IMR-90 (cell line): ENCODE measurements around the gene GJA5. TPM values are rescaled to one million over a fixed set of nuclear protein-coding genes. Genes with fewer than 3 reads are reported as not detected.

Experiments used
- ATAC-seq: fragments of 200-7000 bp; cut with Tn5 transposase; 2 replicates; pipeline ENCODE4 v1.9.1; 2020; ENCODE audit warnings: low read depth, mild to moderate bottlenecking, moderate library complexity
- BruUV-seq: library from RNA; stranded (reverse); fragments of 400-500 nt; replicated peaks from 2 replicates; lab custom pipeline; 2021; lab: Mats Ljungman, UMichigan
- CTCF ChIA-PET: fragments of 300-600 bp; formaldehyde crosslinking; extraction: SDS; loops from one replicate; lab custom pipeline; 2021; ENCODE audit warnings: antibody characterized with exemption; lab: Yijun Ruan, JAX
- POLR2A ChIA-PET: fragments of 300-600 bp; sonication (Branson Sonifier 250); formaldehyde crosslinking; loops from one replicate; lab custom pipeline; 2022; ENCODE audit warnings: antibody characterized with exemption; ENCODE audit not compliant: unreplicated experiment; lab: Charles Lee
- DNase-seq: peaks from one replicate; pipeline ENCODE4 v3.0.0; 2013
- H2AFZ ChIP-seq: replicated peaks from 2 replicates; pipeline ENCODE3; 2013; ENCODE audit warnings: low read length, mild to moderate bottlenecking; ENCODE audit not compliant: poor library complexity
- H2AK5ac ChIP-seq: 2 replicates; pipeline ENCODE4 v1.6.1; 2013; ENCODE audit warnings: low read depth, low read length, inconsistent platforms
- H2AK9ac ChIP-seq: replicated peaks from 2 replicates; pipeline ENCODE3; 2013; ENCODE audit warnings: mild to moderate bottlenecking, low read depth, low read length, moderate library complexity; ENCODE audit not compliant: poor library complexity
- H2BK120ac ChIP-seq: 2 replicates; pipeline ENCODE4 v1.6.1; 2013; ENCODE audit warnings: low read depth, low read length, inconsistent platforms
- H2BK15ac ChIP-seq: 3 replicates; pipeline ENCODE4 v1.6.1; 2013; ENCODE audit warnings: low read depth, low read length, inconsistent platforms
- H2BK20ac ChIP-seq: 2 replicates; pipeline ENCODE4 v1.6.1; 2013; ENCODE audit warnings: low read depth, mild to moderate bottlenecking, inconsistent platforms, low read length, moderate library complexity
- H2BK5ac ChIP-seq: 2 replicates; pipeline ENCODE4 v1.6.1; 2013; ENCODE audit warnings: mild to moderate bottlenecking, low read depth, low read length, inconsistent platforms; ENCODE audit not compliant: poor library complexity, severe bottlenecking
- H3K14ac ChIP-seq: replicated peaks from 2 replicates; pipeline ENCODE4 v1.6.1; 2013; ENCODE audit warnings: low read depth, low read length, inconsistent platforms
- H3K18ac ChIP-seq: 2 replicates; pipeline ENCODE4 v1.6.1; 2013; ENCODE audit warnings: low read depth, low read length, control low read depth
- H3K23ac ChIP-seq: 2 replicates; pipeline ENCODE4 v1.6.1; 2013; ENCODE audit warnings: low read depth, low read length, inconsistent platforms
- H3K27ac ChIP-seq: 2 replicates; pipeline ENCODE4 v1.5.1; 2013; ENCODE audit warnings: mild to moderate bottlenecking, control low read depth, low read length; ENCODE audit not compliant: insufficient read depth
- H3K27me3 ChIP-seq: 2 replicates; pipeline ENCODE4 v1.6.1; 2013; ENCODE audit warnings: low read length; ENCODE audit not compliant: control insufficient read depth, insufficient read depth
- H3K36me3 ChIP-seq: 2 replicates; pipeline ENCODE4 v1.6.1; 2013; ENCODE audit warnings: low read length, mixed read lengths; ENCODE audit not compliant: control insufficient read depth, insufficient read depth
- H3K4ac ChIP-seq: 2 replicates; pipeline ENCODE4 v1.6.1; 2013; ENCODE audit warnings: low read depth, low read length, inconsistent platforms
- H3K4me1 ChIP-seq: 2 replicates; pipeline ENCODE4 v1.6.1; 2013; ENCODE audit warnings: low read length, mixed read lengths; ENCODE audit not compliant: control insufficient read depth, insufficient read depth
- H3K4me2 ChIP-seq: 2 replicates; pipeline ENCODE4 v1.6.1; 2013; ENCODE audit warnings: low read depth, mild to moderate bottlenecking, control low read depth, low read length, moderate library complexity
- H3K4me3 ChIP-seq: 2 replicates; pipeline ENCODE4 v1.5.1; 2013; ENCODE audit warnings: low read depth, mild to moderate bottlenecking, control low read depth, low read length, moderate library complexity; ENCODE audit not compliant: insufficient read depth
- H3K56ac ChIP-seq: 2 replicates; pipeline ENCODE4 v1.6.1; 2013; ENCODE audit warnings: low read length, inconsistent platforms; ENCODE audit not compliant: insufficient read depth; ENCODE audit errors: extremely low read depth
- H3K79me1 ChIP-seq, 2 experiments: 2 replicates each; pipeline ENCODE4 v1.6.1; 2013; ENCODE audit warnings: low read length in 2 of 2, inconsistent platforms in 1 of 2, low read depth in 1 of 2
- H3K9ac ChIP-seq: 2 replicates; pipeline ENCODE4 v1.6.1; 2013; ENCODE audit warnings: low read depth, low read length, control low read depth
- H3K9me1 ChIP-seq: 2 replicates; pipeline ENCODE4 v1.6.1; 2013; ENCODE audit warnings: low read length, inconsistent platforms; ENCODE audit not compliant: insufficient read depth
- H3K9me3 ChIP-seq: 2 replicates; pipeline ENCODE4 v1.6.1; 2013; ENCODE audit warnings: low read length; ENCODE audit not compliant: control insufficient read depth, insufficient read depth
- H4K20me1 ChIP-seq: 2 replicates; pipeline ENCODE4 v1.6.1; 2013; ENCODE audit warnings: low read length, inconsistent platforms; ENCODE audit not compliant: insufficient read depth
- H4K5ac ChIP-seq: 2 replicates; pipeline ENCODE4 v1.6.1; 2013; ENCODE audit warnings: mild to moderate bottlenecking, low read depth, low read length, control low read depth
- H4K8ac ChIP-seq, 2 experiments: 2 replicates each; pipeline ENCODE4 v1.6.1; 2013; ENCODE audit warnings: low read depth in 2 of 2, low read length in 2 of 2, control low read depth in 1 of 2, inconsistent platforms in 1 of 2
- H4K91ac ChIP-seq: 2 replicates; pipeline ENCODE4 v1.6.1; 2013; ENCODE audit warnings: low read depth, low read length, inconsistent platforms; ENCODE audit not compliant: insufficient read depth
- BHLHE40 ChIP-seq: fragments of 150-350 bp; IDR thresholded peaks from 2 replicates; pipeline ENCODE4 v1.6.1; 2016; ENCODE audit warnings: mild to moderate bottlenecking, low read depth, low read length
- CEBPB ChIP-seq: IDR thresholded peaks from 2 replicates; pipeline ENCODE4 v1.6.1; 2012; ENCODE audit warnings: low read depth, low read length, improper control_type of control experiment
- CHD1 ChIP-seq: IDR thresholded peaks from 2 replicates; pipeline ENCODE4 v1.6.1; 2012; ENCODE audit warnings: low read depth, low read length, improper control_type of control experiment
- CTCF ChIP-seq: conservative IDR thresholded peaks from 2 replicates; pipeline ENCODE4 v1.5.1; 2012; ENCODE audit warnings: mild to moderate bottlenecking, low read depth, low read length, improper control_type of control experiment
- ELK1 ChIP-seq: fragments of 150-350 bp; IDR thresholded peaks from 2 replicates; pipeline ENCODE4 v1.6.1; 2016; ENCODE audit warnings: low read depth, mild to moderate bottlenecking, low read length, moderate library complexity, borderline replicate concordance
- FOS ChIP-seq: fragments of 150-350 bp; IDR thresholded peaks from 2 replicates; pipeline ENCODE4 v1.6.1; 2016; ENCODE audit warnings: low read depth, low read length
- MAFK ChIP-seq: IDR thresholded peaks from 2 replicates; pipeline ENCODE4 v1.6.1; 2012; ENCODE audit warnings: low read depth, low read length, improper control_type of control experiment
- MAZ ChIP-seq: IDR thresholded peaks from 2 replicates; pipeline ENCODE4 v1.6.1; 2012; ENCODE audit warnings: low read depth, mild to moderate bottlenecking, low read length, improper control_type of control experiment, moderate library complexity, borderline replicate concordance
- MXI1 ChIP-seq: IDR thresholded peaks from 2 replicates; pipeline ENCODE4 v1.6.1; 2012; ENCODE audit warnings: low read depth, mild to moderate bottlenecking, low read length, moderate library complexity, borderline replicate concordance
- NFE2L2 ChIP-seq: fragments of 150-350 bp; IDR thresholded peaks from 2 replicates; pipeline ENCODE4 v1.6.1; 2016; ENCODE audit warnings: low read depth, mild to moderate bottlenecking, low read length
- POLR2A ChIP-seq: IDR thresholded peaks from 2 replicates; pipeline ENCODE4 v1.6.1; 2012; ENCODE audit warnings: mild to moderate bottlenecking, low read depth, low read length
- RAD21 ChIP-seq: IDR thresholded peaks from 2 replicates; pipeline ENCODE4 v1.6.1; 2012; ENCODE audit warnings: low read length, improper control_type of control experiment
- RCOR1 ChIP-seq: IDR thresholded peaks from 2 replicates; pipeline ENCODE4 v1.6.1; 2012; ENCODE audit warnings: mild to moderate bottlenecking, low read length, improper control_type of control experiment; ENCODE audit not compliant: insufficient replicate concordance
- RFX5 ChIP-seq: IDR thresholded peaks from 2 replicates; pipeline ENCODE4 v1.8.0; 2012; ENCODE audit warnings: low read depth, mild to moderate bottlenecking, low read length, moderate library complexity
- SMC3 ChIP-seq: fragments of 150-350 bp; IDR thresholded peaks from 2 replicates; pipeline ENCODE4 v1.6.1; 2016; ENCODE audit warnings: low read depth, mild to moderate bottlenecking, antibody characterized with exemption, low read length, moderate library complexity
- dilution Hi-C: fragments of 300-500 bp; cut with HindIII; formaldehyde crosslinking; loops from one replicate; pipeline ENCODE4 v1.14.3; 2018; ENCODE audit warnings: low sequenced_read_pairs; ENCODE audit not compliant: unreplicated experiment
- in situ Hi-C: fragments of 300-500 bp; cut with MboI; formaldehyde crosslinking; loops from 3 replicates; pipeline ENCODE4 v1.14.3; 2019; ENCODE audit warnings: low sequenced_read_pairs, inconsistent platforms, mixed read lengths
- intact Hi-C: fragments of 100-400 bp; cut with micrococcal nuclease; formaldehyde crosslinking; loops from 2 replicates; pipeline ENCODE4 v1.10.0; 2022
- polyA plus RNA-seq, 3 experiments: library from polyadenylated mRNA; depleted of rRNA; stranded (reverse); fragments of >200 nt; gene quantifications; 2 replicates each; pipeline ENCODE4 v1.2.3, GENCODE V29; 2012; ENCODE audit warnings: low replicate concordance in 1 of 3
- total RNA-seq: library from RNA; depleted of rRNA; stranded (reverse); fragments of >200 nt; gene quantifications from 2 replicates; pipeline ENCODE4 v1.2.3, GENCODE V29; 2012
- TF ChIP-seq, protein P1 (sequence below): fragments of 150-350 bp; IDR thresholded peaks from 2 replicates; pipeline ENCODE4 v1.6.1; 2017; ENCODE audit warnings: mild to moderate bottlenecking, antibody characterized with exemption, low read length, low read depth

GJA5 gene
- total and polyA plus RNA-seq, 2 of the 4 experiments (the other 2 are of a cell fraction) = not detected

DNA sequence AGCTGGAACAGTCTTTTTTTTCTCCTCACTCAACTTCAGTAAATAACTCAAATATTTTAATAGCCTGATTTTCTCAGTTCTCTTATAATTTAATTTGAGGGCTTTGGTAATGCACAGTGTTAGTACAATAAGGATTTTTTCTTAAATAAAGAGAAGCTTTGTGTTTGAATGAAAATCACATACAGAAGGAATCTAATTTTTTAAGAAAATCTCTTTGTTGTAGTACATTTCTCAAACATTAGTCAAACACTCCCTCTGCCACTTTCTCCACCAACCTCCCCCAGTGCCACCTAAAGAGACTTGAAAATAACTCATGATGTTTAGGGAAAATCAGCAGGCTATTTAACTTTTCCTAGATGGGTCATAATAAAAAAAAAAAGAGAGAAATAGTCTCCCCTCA, 47.8 kb downstream of the GJA5 start:
- Histone ChIP-seq H3K36me3 (no peaks in the 10 kb centered on the region), H3K4me3 (no peak overlapping the region), H3K23ac (no peak overlapping the region), H3K9me3 (no peaks in the 10 kb centered on the region), H2BK20ac (no peak overlapping the region), H2BK15ac (no peak overlapping the region), H3K4ac (no peak overlapping the region), H3K56ac (no peak overlapping the region), H3K27me3 (no peaks in the 10 kb centered on the region), H3K14ac (no peak overlapping the region), H4K8ac (no peak overlapping the region), H4K5ac (no peak overlapping the region), H3K18ac (no peak overlapping the region), H4K91ac (no peak overlapping the region), H2BK5ac (no peak overlapping the region), H3K9ac (no peak overlapping the region), H2BK120ac (no peak overlapping the region), H3K4me1 (no peaks in the 10 kb centered on the region), H4K20me1 (no peaks in the 10 kb centered on the region), H2AFZ (no peak overlapping the region), H3K27ac (no peak overlapping the region), H3K79me1 (no peaks in the 10 kb centered on the region), H3K4me2 (no peak overlapping the region), H3K9me1 (no peaks in the 10 kb centered on the region), H2AK9ac (no peak overlapping the region), H2AK5ac (no peak overlapping the region)
- dilution Hi-C loops = no loop called here
- ChIA-PET POLR2A (no interaction called here), CTCF (no interaction called here)
- intact Hi-C loops = no loop called here
- TF ChIP-seq CTCF (no peak), NFE2L2 (no peak), ELK1 (no peak), RAD21 (no peak), BHLHE40 (no peak), SMC3 (no peak), FOS (no peak), RCOR1 (no peak), CHD1 (no peak), CEBPB (no peak), MAZ (no peak), RFX5 (no peak), MXI1 (no peak), MAFK (no peak), POLR2A (no peak)
- TF ChIP-seq, protein P1, sequence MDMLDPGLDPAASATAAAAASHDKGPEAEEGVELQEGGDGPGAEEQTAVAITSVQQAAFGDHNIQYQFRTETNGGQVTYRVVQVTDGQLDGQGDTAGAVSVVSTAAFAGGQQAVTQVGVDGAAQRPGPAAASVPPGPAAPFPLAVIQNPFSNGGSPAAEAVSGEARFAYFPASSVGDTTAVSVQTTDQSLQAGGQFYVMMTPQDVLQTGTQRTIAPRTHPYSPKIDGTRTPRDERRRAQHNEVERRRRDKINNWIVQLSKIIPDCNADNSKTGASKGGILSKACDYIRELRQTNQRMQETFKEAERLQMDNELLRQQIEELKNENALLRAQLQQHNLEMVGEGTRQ = no peak
- ATAC-seq = no peak
- no peak for DNase-seq
- in situ Hi-C loops = no loop called here
- no TSS peak for BruUV-seq
